CD4-positive, alpha-beta T cell treated with Interferon gamma for 1 hour (primary cell): ENCODE results near the gene MAGI2.

ENCODE experiments used
- DNase-seq: peaks from one replicate; pipeline ENCODE4 v3.0.0-alpha.2; 2020

MAGI2 gene

DNA sequence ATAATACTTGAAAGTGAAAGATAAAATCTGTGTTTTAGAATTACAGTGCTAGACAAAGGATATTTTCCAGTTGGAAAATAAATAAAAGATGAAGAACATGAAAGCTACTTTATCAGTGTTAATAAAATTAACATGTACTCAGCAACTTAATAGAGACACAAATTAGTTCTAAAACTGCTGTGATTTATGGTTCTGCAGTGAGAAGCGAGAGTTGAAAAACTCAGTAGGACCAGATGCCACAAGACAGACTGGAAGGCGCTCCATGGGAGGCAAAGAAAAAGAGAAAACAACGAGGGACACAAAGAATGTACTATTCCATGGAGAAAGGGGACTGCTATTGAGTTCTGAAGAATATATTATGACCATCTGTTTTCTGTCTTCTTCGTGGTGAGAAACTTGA, 1064.4 kb downstream of the MAGI2 start:
- DNase-seq = no peak

DNA sequence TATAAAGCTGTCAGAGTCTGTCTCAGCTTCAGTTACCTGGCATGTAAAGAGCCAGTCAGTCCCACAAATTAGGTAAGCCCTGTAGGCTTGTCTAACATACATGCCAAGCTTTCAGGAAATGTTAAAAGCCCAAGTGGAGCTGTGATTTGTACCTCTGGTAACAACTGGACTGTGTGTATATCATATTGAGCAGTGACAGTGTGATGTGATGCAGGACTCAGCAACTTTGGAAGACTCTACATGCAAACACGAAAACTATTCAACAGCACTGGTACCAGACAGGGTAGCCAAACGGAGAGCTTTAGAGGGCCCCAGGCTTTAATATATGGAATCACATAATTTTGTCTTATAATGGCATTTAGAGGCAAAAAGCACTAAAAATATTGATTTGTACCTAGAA, 1066.9 kb downstream of the MAGI2 start:
- DNase-seq = no peak

DNA sequence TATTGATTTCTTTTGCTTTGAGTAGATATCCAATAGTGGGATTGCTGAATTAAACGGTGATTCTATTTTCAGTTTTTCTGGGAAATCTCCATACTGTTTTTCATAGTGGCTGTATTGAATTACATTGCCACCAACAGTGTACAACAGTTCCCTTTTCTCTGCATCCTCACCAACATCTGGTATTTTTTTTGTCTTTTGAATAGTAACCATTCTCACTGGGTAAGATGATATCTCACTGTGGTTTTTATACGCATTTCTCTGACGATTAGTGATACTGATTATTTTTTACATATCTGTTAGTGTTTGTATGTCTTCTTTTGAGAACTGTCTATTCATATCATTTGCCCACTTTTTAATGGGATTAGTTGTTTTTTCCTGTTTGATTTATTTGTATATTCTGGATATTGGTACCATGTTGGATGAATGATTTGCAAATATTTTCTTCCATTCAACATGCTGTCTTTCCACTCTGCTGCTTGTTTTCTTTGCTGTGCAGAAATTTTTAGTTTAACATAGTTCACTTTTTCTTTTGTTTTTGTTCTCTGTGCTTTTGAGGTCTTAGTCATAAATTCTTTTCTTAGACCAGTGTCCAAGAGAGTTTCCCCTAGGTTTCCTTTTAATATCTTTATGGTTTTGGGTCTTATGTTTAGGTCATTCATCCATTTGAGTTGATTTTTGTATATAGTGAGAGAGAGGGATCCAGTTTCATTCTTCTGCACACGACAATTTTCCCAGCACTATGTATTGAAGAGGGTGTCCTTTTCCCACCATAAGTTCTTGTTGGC, 1070.2 kb downstream of the MAGI2 start:
- DNase-seq = no peak

DNA sequence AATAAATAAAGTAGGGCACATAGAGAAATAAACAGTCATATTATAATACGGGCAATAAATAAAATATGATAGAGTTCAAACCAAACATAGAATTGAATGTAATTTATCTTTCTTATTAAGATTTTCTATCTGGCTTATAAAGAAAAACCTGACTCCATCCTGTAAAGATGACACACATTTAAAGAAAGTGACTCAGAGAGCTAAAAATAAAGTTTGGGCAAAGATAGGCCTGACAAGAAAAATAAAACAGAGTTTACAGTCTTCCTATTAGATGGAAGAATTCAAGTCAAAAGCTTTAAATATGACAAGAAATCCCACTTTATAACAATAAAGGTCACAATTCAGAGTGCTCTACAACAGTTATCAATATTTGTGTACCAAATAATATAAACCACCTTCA, 1074.3 kb downstream of the MAGI2 start:
- DNase-seq = no peak

DNA sequence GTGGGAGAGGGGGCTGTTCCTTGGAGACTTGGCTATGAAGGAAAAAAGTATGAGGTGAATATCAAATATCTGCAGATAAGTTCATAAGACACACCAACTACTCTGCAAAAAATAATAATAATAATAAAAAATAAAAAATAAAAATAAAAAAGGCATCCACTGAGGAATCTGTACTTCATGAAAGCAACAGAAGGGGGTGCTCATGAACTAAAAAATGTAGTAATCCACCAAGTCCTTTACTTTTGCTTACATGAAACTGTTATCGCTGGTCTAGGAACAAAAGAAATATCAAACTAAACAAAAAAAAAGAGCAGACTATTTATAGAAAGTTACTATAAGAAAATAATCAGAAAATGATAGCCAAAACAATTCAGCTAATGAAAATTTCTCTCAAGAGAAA, 1075.9 kb downstream of the MAGI2 start:
- DNase-seq = no peak

DNA sequence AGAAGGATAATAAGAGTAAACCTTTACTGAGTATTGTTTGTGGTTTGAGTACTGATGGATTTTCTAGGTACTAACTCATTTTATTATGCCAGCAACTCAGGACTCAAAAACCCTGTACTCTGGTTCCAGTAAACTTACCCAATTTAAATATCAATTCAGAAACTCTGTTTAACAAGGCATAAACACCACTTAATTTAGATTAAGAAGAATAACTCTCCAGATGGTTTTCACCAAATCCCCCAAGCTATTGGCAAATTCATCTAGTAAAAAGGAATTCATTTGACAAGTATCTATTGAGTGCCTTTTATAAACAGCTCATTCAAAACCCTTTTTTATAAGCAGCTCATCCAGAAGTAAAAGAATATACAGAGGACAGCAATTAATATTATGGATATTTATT, 1082.5 kb downstream of the MAGI2 start:
- no peak for DNase-seq

DNA sequence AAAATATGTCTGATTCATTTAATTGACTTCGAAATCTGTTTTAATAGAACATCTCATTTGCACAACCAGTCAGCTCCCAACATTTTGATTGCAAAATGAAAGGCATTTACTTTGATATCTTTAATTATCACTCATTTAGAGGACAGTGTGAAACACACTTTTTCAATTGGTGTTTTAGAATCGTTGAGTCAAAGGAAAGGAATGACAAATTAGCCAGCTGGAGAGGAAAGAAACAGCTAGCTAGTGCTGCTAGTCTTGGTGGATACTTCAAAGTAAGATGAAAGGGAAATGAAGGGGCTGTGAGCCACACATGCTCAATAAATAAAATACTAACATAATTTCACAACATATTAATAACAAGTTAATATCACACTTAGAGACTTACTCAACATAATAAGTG, 1084.7 kb downstream of the MAGI2 start:
- no peak for DNase-seq

DNA sequence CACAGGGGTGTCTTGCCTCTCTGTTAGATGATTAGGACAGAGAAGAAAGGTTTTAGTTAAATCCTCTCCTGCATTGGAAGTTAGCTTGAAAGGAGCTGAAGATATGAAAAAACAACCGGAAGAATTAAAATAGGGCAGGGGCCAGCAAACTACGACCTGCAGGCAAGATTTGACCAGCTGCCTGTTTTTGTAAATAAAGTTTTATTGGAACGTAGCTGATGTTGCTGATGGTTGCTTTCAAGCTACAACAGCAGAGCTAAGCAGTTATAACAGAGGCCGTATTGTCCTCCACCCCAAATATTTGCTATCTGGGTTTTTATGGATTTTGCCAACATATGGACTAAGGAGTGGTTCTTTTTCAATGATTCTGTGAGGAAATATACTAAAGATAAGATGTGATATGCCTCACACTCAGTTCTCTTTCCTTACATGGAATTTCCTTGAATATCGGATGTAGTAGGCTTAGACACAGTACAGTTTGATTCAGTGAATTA, 1086.1 kb downstream of the MAGI2 start:
- DNase-seq = no peak

DNA sequence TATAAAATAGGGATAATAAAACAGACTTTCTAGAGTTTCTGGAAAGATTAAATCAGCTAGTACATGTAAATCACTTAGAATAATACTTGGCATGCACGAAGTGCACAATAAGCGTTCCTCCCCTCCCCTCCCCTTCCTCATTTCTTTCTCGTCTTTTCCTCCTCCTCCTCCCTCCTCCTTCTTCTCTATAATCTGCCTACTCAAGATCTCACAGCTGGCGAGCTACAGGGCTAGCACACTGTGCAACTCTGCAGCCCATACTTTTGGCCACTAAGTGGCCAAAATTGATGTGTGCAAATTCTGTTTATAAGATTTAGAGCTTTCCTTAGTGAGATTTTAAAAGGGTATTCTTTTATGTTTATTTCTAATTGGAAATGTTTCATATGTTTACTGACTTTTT, 1089.6 kb downstream of the MAGI2 start:
- no peak for DNase-seq

DNA sequence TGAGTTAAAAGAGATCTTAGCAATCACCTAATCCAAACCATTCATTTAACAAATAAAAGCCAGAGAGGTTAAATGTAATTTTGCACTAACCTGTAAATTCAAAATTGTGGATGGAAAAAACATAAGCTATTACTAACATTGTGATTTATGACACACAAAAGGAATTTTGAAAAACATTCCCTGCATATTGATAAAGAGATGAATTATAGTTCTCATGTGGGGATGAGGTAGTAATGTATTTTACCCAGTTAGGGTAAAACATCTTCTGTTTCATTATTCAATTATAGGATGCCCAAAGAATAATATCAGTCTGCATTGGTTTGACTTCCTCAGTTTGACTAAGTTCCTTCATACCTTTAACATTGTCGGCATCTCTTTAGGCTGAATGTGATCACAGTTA, 1093.6 kb downstream of the MAGI2 start:
- no peak for DNase-seq

DNA sequence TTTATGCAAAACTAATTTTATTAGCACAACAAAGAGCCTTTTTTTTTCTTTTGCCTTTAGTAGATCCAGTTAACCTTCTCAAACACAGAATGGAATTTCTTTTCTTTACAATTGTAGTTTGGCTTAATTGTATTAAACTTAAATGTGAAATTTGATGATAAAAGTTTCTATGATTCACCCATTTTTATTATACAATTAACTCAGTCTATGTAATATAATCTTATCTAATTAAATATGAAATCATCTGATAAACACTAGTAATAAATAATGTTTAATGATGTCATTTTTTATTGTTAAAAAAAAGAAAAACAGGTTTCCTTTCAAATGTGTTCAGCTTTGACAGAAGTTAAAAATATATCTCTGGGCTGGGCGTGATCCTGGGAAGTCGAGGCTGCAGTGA, 1095.8 kb downstream of the MAGI2 start:
- DNase-seq = no peak

DNA sequence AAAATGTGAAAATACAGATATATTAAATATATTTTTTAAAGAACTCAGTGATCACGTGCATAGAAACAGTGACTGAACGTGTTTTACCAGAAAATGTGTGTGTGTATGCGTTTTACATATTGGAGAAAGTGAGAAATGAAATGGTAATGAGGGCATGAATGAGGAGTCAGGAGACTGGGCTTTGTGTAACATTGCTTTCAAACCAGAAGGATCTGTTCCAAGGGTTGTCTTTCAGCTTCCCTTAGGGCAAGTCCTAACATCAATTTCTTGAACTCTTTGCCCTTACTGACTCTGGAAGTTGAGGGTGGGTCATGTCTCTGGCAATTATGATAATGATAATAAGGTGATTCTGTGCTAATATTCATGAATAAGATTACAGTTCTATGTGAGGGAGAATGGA, 1097.6 kb downstream of the MAGI2 start:
- DNase-seq = no peak

DNA sequence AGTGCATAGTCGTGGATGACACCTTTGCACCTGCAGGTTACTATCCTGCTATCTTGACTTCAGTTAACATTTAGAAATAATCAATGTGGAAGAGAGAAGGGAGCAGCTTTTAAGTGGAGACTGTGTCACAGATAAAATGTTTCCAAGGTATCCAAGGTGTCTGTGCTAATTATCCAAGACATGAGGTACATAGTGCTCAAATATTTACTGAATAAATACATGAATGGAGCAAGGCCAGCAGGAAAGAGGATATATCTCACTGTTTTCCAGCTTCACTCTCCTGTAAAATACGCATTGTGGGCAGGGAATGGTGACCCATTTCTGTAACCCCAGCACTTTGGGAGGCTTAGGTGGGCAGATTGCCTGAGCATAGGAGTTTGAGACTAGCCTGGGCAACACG, 1102.5 kb downstream of the MAGI2 start:
- DNase-seq = no peak

DNA sequence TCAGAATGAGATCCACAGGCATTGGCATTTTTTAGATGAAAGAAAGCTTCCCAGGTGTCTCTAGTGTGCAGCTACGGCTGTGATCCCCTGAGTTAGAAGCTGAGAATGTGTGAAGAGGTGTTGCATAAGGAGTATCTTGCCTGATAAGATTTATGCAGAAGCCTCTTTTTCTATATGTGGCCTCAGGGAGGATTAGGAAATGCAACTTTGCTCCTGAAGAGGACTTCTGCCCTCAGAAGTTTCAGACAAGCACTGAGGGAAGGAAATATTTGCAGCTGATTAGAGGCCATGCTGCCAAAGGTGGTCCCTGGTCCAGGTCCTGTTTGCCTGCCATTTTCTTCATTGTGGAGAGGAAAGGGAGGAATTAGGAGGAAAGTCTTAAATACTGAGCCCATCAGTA, 1103.1 kb downstream of the MAGI2 start:
- no peak for DNase-seq

DNA sequence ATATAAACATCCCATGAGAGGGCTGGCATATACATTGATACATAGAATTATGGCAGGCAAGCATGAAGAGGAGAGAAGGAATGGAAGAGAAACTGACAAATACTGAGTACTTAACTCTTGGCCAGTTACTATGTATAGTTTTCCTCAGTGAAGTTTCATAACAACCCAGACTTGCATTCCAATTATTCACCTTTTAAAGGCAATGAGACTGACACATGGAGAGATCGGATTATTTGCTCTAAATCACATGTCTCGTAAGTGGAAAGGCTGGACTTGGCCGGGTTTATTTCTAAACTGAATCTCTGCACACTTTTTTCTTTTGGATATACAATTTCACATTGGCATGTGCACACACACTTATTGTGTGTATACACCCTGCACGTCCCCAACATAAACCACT, 1106.6 kb downstream of the MAGI2 start:
- no peak for DNase-seq

DNA sequence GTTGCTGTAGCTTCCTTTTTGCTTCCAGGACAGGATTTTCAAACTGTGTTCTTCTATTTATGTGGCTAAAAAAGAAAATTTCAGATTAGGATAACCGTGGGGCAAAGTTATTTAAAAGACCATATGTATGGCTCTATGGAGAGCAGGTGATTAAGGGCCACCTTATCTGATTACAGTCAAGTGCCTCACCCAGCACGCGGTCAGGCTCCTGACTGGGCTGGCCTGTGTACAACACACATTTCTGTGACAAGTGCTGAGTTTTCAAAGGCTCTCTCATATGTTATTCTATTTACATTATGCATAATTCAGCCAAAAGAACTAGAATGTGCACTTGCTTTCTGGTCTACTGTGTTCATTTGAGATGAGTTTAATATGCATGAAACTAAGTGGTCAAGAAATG, 1107.5 kb downstream of the MAGI2 start:
- DNase-seq = no peak

DNA sequence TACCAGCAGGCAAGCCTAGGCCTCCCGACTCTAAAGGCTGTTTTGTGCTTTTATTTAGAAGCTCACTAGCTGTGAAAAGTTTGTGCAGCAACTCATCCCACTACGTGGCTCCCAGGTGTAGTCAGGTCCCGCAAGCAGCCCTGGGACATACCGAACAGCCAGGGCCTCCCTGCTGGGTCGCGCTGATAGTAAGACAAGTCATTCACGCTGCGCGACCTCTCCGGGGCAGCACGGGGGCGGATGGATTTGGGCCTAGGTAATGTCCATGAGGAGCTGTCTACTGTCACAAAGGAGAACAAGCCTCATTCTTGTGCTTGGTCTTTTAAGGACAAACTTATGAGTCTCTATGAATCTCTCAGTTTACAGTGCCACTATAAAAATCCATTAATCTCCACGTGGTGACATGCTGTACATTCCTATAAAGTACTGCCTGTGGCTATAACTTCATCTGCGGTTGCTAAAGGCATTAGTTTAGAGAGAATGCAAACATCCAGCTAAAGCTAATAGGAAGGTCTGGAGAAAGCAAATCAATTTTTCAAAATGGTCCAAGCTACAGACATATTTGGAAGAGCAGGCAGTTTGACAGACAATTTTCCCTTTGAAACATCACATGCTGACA, 1108.1 kb downstream of the MAGI2 start:
- DNase-seq = no peak

DNA sequence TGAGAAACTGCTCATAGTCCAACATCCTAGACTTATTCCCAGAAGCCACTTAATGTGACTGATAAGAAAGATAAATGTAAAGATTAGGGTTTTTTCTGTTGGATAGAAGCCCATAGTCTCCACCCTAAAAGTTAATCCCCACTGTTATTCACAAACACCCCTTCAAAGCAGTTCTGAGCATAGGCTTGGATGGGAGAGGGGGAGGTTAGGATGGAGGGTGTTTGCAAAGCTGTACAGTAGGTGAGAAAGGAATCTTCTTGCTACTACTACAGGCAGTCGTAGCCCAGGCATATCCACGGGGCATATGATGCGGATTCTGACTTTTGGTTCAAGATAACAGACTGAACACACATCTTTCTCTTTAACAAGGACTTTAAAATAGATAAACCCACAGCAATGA, 1119.0 kb downstream of the MAGI2 start:
- DNase-seq = no peak

DNA sequence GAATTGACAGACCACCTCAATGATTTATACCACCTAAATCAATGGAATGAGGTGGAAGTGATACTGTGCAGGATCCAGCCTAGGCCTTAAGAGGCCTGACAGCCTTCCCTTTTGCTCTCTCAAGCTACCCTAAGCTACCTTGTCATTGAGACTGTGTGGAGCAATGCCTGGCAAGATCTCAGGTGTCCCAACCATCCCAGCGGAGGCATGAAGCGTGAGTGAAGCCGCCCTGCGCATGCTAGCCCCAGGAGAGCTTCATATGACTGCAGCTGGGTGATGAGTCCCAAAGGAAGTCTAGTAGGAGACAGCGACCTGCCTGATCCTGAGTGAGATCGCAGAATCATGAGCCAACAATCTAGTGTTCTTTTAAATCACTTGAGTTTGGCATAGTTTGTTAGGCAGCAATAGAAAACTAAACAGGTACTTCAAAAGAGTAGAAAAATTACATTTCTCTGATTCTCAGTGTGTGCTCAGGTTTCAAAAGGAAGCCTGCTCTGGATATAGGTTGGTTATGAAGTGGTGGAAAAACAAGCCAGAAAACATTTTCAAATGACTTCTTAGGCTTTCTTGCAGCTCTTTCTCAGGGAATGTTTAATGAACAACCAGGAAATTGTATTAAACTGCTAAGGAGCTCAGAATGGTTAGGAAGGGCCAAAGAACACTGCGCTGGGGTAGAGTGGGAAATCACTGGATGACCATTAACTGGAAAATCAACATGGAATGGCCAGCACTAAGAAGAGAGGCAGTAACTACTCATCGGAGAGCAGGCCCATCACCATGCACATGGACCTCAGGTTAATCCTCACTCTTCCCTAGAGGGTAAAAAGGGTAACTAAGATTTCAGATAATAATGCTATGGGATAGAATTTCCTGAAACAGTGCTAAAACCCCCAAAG, 1119.7 kb downstream of the MAGI2 start:
- no peak for DNase-seq

DNA sequence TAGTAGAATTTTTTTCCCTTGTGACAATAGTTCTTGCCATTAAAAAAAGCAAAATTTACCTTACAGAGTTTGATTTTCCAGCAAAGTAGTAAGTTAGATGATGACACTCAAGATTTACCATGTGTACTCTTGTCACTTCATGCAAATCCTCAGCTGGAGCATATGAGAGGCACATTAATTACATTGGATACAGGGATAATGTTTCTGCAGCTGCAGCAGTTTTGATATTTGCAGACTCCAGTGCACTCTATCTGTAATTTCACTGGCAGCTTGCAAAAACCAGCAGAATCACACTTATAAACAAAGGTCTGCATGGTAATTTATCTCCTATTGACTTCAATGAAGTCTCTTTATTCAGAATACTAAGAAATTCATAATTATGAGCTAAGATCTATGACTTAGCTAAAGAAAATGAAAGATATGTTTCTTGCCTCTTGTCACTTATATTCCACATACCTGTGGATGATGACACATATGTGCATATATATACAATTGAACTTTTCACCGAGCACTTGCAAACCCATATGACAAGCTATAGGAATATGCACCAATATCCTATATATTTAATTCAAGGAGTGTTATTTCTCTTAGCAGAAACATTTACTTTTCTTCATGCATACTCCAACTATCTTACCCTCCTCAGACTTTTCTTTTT, 1124.3 kb downstream of the MAGI2 start:
- DNase-seq = no peak

DNA sequence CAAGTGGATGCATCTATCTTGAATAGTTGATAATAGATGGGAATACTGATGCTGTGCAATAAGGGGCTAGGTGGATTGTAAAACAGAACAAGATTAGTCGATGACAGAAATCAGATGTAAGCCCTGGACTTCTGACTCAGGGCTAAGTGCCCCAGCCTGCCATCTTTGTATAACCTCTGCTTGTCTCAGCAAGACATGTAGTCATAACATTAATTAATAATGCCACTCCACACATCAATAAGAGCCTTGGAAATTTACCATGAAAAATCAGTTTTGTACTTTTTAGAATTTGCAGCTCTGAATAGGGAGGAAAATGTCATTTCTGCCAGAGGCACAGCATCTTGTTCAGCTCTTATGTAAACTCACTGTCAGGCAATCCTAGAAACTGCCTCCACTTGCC, 1125.7 kb downstream of the MAGI2 start:
- no peak for DNase-seq

DNA sequence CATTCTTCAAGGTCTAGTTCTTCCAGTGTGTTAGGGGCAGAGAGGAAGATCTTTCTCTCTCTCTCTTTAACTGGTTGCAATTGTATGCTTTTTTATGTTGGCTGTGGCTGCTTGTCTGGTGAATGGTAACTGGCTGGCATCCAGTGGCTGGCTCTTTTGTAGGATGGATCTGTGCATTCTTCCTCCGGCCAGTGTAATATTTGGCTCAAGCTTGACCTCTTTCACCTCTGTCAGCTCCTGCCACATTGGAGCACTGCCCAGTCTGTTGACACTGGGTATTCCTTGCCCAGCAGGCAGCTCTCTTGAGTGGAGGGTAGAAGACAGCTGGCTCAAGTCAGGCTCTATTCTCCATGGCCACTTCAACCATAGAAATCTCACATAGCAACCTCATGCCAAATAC, 1126.6 kb downstream of the MAGI2 start:
- no peak for DNase-seq

DNA sequence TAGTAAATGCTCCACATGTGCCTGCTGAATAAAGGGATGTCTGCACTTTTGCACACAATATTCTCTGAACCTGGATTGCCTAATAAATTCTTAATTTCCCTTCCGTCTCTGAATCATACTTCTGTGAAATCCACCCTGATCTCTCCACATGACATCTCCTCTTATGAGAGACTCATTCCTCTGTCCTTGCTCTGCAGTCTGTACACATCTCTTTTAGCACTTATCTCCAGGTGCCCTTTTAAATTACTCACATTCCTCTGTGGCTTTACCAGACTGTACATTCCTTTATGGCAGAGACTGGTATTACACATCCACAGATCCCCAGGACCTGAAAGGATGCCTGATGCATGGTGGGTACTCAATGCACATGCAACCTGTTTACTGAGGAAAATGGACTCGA, 1127.3 kb downstream of the MAGI2 start:
- no peak for DNase-seq
